Natural killer cell treated with Interleukin-12 subunit alpha and Interleukin-12 subunit beta and Interleukin-15 and Interleukin-18, amount 100 ng/mL, for 72 hours (primary cell): Measurements from ENCODE around the gene UPK2. TPM values are rescaled to one million over a fixed set of nuclear protein-coding genes. Genes with fewer than 3 reads are reported as not detected.
"Not testable (repeated sequence)": the region's sequence is repeated elsewhere in the genome, so short reads cannot be mapped to it uniquely, and the experiment has no call there.

Experiments
- ATAC-seq, 2 donors: fragments of 150-1000 bp; cut with Tn5 transposase in 1 of 2; sonication (Bioruptor Pico), chemical (Tn5 transposase) in 1 of 2; 2 replicates each; pipeline ENCODE4 v1.10.0; 2021
- DNase-seq: peaks from one replicate; pipeline ENCODE4 v3.0.0; 2022; ENCODE audit warnings: low spot score
- H3K27ac Mint-ChIP-seq, 2 donors: 1 replicate in 1 of 2; 2 replicates in 1 of 2; pipeline ENCODE4 v1.8.0; 2022; ENCODE audit warnings: mixed read lengths in 2 of 2, mild to moderate bottlenecking in 1 of 2, moderate library complexity in 1 of 2
- H3K27me3 Mint-ChIP-seq, 2 donors: 1 replicate in 1 of 2; 2 replicates in 1 of 2; pipeline ENCODE4 v1.8.0; 2022; ENCODE audit warnings: mixed read lengths in 2 of 2
- H3K36me3 Mint-ChIP-seq: one replicate; pipeline ENCODE4 v1.8.0; 2022; ENCODE audit warnings: mixed read lengths
- H3K4me1 Mint-ChIP-seq, 2 donors: 1 replicate in 1 of 2; 2 replicates in 1 of 2; pipeline ENCODE4 v1.8.0; 2022; ENCODE audit warnings: low read depth in 2 of 2, mixed read lengths in 2 of 2, mild to moderate bottlenecking in 1 of 2
- H3K4me3 Mint-ChIP-seq: one replicate; pipeline ENCODE4 v1.8.0; 2022; ENCODE audit warnings: mixed read lengths
- H3K9me3 Mint-ChIP-seq: 2 replicates; pipeline ENCODE4 v1.8.0; 2022; ENCODE audit warnings: mixed read lengths
- total RNA-seq, 2 donors: library from RNA; stranded (reverse); gene quantifications; one replicate each; pipeline ENCODE4 v1.2.3, GENCODE V29; 2022

UPK2 gene
- total RNA-seq, 2 donors from 2014 or later, result 0.64 to 1.1 TPM

DNA sequence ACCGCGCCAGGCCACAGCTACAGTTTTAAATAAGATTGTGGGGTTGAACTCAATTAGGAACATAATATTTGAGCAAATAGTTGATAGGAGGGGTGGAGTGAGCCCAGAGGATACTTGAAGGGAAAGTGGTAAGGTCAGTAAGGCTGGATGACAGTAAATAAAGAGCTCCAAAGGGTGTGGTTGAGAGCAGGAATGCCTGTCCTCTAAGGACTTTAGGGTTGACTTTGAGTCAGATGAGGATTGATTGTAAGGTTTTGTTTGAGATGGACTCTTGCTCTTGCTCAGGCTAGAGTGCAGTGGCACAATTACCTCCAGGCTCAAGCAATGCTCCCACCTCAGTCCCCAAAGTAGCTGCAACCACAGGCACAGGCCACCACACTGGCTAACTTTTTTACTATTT is 17.9 kb downstream of the UPK2 start:
- Mint-ChIP-seq H3K27ac (no peak overlapping the region), H3K4me1 (peaks cover 5 to 6% of the 10 kb centered on the region in 2 donors), H3K27me3 (peaks cover 15 to 16% of the 10 kb centered on the region in 2 donors), H3K36me3 (no peaks in the 10 kb centered on the region), H3K4me3 (no peak overlapping the region), H3K9me3 (no peaks in the 10 kb centered on the region)
- no peak for ATAC-seq
- DNase-seq, result no peak

DNA sequence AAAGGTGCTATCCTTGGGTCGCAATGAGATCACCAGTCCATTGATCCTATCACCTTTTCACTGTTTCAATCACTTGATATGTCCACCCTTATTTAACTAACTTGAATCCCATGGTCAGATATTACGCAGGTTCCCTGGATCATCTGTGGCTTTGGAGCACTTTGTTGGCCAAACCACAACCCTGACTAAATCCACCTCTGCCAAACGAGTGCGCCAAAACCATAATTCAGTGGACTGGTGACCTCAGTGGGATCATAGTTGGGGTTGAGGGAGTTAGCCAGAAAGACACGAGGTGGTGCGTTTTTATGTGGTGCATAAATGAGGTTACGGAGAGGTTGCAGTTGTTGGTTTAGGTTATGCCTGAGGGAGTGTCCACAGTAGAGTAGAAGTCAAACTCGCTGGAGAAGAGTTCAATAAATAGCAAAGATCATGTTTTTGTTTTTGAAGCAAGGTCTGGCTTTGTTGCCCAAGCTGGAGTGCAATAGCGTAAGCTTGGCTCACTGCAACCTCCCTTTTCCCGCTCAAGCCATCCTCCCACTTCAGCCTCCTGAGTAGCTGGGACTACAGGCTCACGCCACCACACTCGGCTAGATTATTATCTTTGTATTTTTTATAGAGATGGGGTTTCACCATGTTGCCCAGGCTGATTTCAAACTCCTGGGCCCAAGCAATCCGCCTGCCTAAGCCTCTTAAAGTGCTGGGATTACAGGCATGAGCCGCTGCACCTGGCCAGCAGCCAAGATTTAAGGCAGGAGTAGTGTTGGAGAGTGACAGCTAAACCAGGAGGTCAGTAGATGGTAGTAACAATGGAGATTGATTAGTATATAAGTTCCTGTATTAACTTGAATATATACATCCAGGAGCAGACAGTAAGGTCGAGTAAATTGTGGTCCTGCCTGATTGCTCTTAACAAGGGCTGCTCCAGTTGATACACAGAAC is 19.9 kb downstream of the UPK2 start:
- peaks cover 5 to 6% of the 10 kb centered on the region in 2 donors for H3K4me1 Mint-ChIP-seq
- ATAC-seq, result no peak
- no peaks in the 10 kb centered on the region for H3K36me3 Mint-ChIP-seq
- H3K4me3 Mint-ChIP-seq, result no peak overlapping the region
- peaks cover 13 to 16% of the 10 kb centered on the region in 2 donors for H3K27me3 Mint-ChIP-seq
- no peaks in the 10 kb centered on the region for H3K9me3 Mint-ChIP-seq
- no peak for DNase-seq
- H3K27ac Mint-ChIP-seq, result no peak overlapping the region

DNA sequence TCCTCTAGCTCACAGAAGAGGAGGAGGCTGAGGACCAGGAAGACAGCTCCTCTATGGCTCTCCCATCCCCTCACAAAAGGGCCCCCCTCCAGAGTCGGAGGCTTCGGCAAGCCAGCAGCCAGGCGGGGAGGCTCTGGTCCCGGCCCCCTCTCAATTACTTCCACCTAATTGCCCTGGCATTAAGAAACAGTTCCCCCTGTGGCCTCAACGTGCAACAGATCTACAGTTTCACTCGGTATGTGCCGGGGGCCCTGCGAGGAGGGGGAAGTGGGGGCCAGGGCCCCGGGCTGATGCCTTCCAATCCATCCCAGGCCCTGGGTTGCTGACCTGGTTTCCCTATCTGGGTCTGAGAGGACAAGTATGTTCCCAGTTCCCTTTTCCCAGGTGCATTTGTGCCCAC is 23.3 kb downstream of the UPK2 start:
- DNase-seq (no peak), ATAC-seq (no peak)
- Mint-ChIP-seq H3K27me3 (peaks cover 8% of the 10 kb centered on the region in 2 donors), H3K4me1 (peaks cover 5 to 6% of the 10 kb centered on the region in 2 donors), H3K9me3 (no peaks in the 10 kb centered on the region), H3K4me3 (no peak overlapping the region), H3K27ac (no peak overlapping the region), H3K36me3 (no peaks in the 10 kb centered on the region)

DNA sequence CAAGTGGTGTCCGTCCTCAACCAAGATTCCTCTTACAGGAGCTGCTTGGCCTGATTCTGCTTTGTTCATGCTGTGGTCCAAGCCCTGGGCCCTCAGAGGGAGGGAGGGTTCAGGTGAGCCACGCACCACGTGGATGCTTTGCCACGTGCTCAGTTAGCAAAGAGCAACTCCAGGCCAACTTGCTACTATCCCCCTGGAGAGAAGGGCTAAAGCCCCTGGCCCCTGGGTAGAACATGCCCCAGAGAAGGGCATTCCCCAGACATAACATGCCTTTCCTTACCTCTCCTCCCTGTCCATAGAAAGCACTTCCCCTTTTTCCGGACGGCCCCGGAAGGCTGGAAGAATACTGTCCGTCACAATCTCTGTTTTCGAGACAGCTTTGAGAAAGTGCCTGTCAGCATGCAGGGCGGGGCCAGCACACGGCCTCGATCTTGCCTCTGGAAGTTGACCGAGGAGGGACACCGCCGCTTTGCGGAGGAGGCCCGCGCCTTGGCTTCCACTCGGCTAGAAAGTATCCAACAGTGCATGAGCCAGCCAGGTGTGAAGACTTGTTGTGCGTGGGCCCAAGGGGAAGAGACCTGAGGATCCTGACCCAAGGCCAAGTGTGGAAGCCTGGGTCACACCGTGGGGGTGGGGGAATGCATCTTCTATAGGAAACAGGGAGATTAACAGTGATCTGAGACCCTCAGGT is 24.2 kb downstream of the UPK2 start:
- H3K9me3 Mint-ChIP-seq, result no peaks in the 10 kb centered on the region
- peaks cover 0 to 3% of the 10 kb centered on the region in 2 donors for H3K27me3 Mint-ChIP-seq
- ATAC-seq (no peak), DNase-seq (no peak)
- no peak overlapping the region for H3K4me3 Mint-ChIP-seq
- H3K27ac Mint-ChIP-seq, result no peak overlapping the region
- H3K4me1 Mint-ChIP-seq, result no peaks in the 10 kb centered on the region
- H3K36me3 Mint-ChIP-seq, result no peaks in the 10 kb centered on the region

DNA sequence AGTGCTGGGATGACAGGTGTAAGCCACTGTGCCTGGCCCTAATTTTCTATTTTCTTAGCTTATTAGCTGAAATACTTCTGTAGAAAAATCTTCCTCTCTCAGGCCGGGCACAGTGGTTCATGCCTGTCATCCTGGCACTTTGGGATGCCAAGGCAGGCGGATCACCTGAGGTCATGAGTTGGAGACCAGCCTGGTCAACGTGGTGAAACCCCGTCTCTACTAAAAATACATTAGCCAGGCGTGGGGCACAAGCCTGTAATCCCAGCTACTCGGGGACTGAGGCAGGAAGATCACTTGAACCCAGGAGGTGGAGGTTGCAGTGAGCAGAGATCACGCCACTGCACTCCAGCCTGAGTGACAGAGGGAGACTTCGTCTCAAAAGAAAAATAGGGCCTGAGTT is 28.2 kb downstream of the UPK2 start:
- H3K4me3 Mint-ChIP-seq, ATAC-seq, H3K4me1 Mint-ChIP-seq, H3K27me3 Mint-ChIP-seq, H3K36me3 Mint-ChIP-seq, H3K9me3 Mint-ChIP-seq, DNase-seq, H3K27ac Mint-ChIP-seq: not testable (repeated sequence)

DNA sequence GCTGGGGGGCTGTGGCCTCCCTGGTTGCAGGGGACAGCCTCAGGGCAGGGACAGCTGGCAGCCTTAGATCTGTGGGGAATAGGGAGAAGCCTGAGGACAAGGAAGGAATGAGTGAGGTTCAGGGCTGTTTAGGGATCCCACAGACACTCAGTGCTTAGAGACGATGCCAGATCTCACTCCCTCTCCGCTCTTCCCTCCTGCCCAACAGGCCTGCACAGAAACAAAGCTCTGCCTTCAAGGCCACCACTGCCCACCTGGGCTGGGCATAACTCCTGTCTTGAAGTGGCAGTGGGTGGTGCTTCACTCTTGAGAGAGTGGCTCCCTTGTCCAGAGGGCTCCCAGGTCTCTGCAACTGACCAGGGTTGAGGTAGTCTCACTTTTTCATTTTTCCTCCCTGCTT is 28.7 kb downstream of the UPK2 start:
- Mint-ChIP-seq H3K27me3 (peaks cover 0 to 4% of the 10 kb centered on the region in 2 donors), H3K36me3 (no peaks in the 10 kb centered on the region), H3K9me3 (no peaks in the 10 kb centered on the region), H3K4me3 (no peak overlapping the region), H3K4me1 (no peaks in the 10 kb centered on the region), H3K27ac (no peak overlapping the region)
- ATAC-seq (no peak), DNase-seq (no peak)

DNA sequence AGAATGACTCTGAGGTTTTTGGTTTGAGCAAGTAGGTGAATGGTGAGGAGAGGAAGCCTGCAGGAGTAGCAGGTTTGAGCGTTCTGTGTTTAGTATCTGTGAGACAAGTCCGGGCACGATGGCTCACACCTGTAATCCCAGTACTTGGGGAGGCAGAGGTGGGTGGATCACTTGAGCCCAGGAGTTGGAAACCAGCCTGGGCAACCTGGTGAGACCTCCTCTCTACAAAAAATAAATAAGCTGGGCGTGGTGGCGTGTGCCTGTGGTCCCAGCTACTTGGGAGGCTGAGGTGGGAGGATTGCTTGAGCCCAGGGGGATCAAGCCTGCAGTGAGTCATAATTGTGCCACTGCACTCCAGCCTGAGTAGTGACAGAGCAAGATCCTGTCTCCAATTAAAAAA is 32.2 kb downstream of the UPK2 start:
- peak overlapping the region in 1 of 2 donors; percentile 84 for H3K27ac Mint-ChIP-seq
- no peak overlapping the region for H3K4me3 Mint-ChIP-seq
- no peaks in the 10 kb centered on the region for H3K4me1 Mint-ChIP-seq
- H3K27me3 Mint-ChIP-seq, result peaks cover 0 to 4% of the 10 kb centered on the region in 2 donors
- H3K9me3 Mint-ChIP-seq, result no peaks in the 10 kb centered on the region
- no peak for DNase-seq
- ATAC-seq, result no peak
- no peaks in the 10 kb centered on the region for H3K36me3 Mint-ChIP-seq

DNA sequence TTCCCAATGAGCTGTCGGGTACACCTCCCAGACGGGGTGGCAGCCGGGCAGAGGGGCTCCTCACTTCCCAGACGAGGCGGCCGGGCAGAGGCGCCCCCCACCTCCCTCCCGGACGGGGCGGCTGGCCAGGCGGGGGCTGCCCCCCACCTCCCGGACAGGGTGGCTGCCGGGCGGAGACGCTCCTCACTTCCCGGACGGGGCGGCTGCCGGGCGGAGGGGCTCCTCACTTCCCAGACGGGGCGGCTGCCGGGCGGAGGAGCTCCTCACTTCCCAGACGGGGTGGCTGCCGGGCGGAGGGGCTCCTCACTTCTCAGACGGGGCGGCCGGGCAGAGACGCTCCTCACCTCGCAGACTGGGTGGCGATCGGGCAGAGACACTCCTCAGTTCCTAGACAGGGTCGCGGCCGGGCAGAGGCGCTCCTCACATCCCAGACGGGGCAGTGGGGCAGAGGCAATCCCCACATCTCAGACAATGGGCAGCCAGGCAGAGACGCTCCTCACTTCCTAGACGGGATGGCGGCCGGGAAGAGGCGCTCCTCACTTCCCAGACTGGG is 35.5 kb downstream of the UPK2 start:
- not testable (repeated sequence) for ATAC-seq, H3K36me3 Mint-ChIP-seq, H3K27me3 Mint-ChIP-seq, H3K27ac Mint-ChIP-seq, H3K4me1 Mint-ChIP-seq, DNase-seq, H3K4me3 Mint-ChIP-seq, H3K9me3 Mint-ChIP-seq

DNA sequence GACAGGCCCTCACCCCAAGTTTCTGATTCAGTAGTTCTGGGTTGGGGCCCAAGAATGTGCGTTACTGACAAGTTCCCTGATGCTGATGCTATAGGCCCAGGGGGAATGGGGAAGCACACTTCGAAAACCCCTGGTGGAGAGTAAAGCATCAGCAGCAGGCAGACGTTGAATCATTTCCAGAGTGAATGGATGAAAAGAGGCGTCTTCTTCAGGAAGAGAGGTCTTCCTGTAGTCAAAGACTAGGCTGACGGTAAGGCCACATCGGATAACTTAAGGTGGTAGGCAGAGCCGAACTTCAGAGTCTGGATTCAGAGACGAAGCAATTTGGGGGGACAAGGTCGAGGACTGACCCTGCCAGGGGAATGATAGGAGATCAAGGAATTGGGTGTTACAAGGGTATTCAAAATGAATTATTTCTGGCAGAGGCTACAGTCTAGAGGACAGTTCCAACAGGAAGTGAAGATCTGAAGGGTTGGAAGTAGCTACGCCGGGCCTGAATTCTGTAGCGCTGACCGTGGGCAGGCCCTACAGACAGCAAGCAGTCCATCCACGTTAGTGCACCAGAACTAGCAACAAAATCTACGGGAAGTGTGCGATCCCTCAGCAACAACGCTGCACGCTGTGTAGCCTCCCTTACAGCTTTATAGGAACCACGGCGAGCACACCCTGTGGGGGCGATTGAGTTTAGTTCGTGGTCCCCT is 41.0 kb downstream of the UPK2 start:
- H3K4me3 Mint-ChIP-seq, result peak overlapping the region; percentile 99

DNA sequence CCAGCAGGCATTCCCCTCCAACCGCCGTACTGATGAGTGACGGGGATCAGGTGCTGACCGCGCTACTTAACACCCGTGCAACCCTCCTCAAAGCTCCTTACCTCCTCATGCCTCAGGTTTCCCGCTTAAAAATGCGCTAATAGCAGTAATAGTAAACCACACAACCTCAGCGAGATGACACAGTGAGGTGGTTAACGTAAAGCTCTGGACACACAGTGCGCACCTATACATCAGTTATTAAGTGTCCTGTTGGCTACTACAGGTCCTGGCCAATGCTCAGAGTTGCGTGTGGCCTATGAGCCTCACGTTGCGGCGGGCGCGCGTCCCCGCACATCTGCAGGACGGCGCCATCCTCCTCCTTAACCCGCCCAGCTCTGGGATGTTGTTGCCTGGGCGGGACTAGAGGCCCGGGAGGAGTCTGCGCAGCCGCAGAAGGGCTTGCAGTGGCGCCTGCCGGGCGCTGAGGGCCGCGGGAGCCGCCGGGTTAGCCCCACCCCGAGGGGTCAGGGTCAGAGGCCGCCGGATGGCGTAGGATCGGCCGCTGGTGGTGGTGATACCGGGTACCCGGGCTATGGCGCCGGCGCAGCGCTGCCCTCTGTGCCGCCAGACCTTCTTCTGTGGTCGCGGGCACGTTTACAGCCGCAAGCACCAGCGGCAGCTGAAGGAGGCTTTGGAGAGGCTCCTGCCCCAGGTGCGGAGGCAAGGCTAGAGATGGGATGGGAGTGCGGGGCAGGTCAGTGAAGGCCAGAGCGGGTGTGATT is 41.7 kb downstream of the UPK2 start, which contains the start of gene CENATAC:
TSS of gene CENATAC (plus strand) at position 512 of the 761 bp plus-strand sequence. CDS start at position 572, 60 bp downstream.
- H3K36me3 Mint-ChIP-seq, result peaks cover 6% of the 10 kb centered on the region
- peak; percentile 97 for DNase-seq

More for the DNA sequence above, 41.0 kb downstream of the UPK2 start:
- no peaks in the 10 kb centered on the region for H3K27me3 Mint-ChIP-seq
- H3K4me1 Mint-ChIP-seq, result peaks cover 26 to 35% of the 10 kb centered on the region in 2 donors
- no peaks in the 10 kb centered on the region for H3K9me3 Mint-ChIP-seq
- DNase-seq (no peak), ATAC-seq (peak; percentile 20 to 45)
- peaks cover 6% of the 10 kb centered on the region for H3K36me3 Mint-ChIP-seq
- peak overlapping the region; percentile 84 to 96 for H3K27ac Mint-ChIP-seq

DNA sequence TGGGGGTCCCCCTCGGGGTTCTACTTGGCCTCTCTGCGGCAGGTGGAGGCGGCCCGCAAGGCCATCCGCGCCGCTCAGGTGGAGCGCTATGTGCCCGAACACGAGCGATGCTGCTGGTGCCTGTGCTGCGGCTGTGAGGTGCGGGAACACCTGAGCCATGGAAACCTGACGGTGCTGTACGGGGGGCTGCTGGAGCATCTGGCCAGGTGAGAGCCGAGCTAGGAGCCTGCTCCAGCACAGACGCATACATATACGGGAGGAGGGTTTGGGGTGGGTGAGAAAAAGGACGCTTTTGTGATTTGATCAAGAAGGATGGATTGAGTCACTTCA is 42.3 kb downstream of the UPK2 start:
- no peaks in the 10 kb centered on the region for H3K27me3 Mint-ChIP-seq
- DNase-seq (no peak), ATAC-seq (no peak)
- H3K9me3 Mint-ChIP-seq, result no peaks in the 10 kb centered on the region
- H3K27ac Mint-ChIP-seq, result peak overlapping the region; percentile 84 to 96
- H3K4me1 Mint-ChIP-seq, result peaks cover 26 to 35% of the 10 kb centered on the region in 2 donors
- peak overlapping the region; percentile 99 for H3K4me3 Mint-ChIP-seq
- peaks cover 6% of the 10 kb centered on the region for H3K36me3 Mint-ChIP-seq

More for the DNA sequence above, 41.7 kb downstream of the UPK2 start, which contains the start of gene CENATAC:
- H3K27me3 Mint-ChIP-seq, result no peaks in the 10 kb centered on the region
- peak; percentile 98 to 99 for ATAC-seq
- H3K27ac Mint-ChIP-seq, result peak within 1 kb of the TSS; percentile 84 to 96
- H3K4me3 Mint-ChIP-seq, result peak within 1 kb of the TSS; percentile 99
- H3K4me1 Mint-ChIP-seq, result peaks cover 26 to 35% of the 10 kb centered on the region in 2 donors
- no peaks in the 10 kb centered on the region for H3K9me3 Mint-ChIP-seq

DNA sequence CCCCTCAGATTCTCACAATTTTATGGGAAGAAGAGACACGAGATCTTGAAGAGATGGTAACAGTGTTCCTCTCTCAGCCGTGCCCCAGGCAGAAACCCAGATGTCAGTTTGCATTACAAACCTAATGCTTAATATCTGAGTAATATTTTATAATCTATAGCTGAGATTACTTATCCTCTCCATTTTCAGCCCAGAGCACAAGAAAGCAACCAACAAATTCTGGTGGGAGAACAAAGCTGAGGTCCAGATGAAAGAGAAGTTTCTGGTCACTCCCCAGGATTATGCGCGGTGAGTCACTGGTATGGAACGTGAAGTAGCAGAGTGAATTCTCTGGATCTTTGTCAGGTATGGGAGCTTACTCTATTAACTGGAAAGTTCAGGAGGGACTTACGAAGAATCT is 42.7 kb downstream of the UPK2 start:
- H3K27me3 Mint-ChIP-seq, result no peaks in the 10 kb centered on the region
- H3K9me3 Mint-ChIP-seq, result no peaks in the 10 kb centered on the region
- no peak for DNase-seq
- peaks cover 7% of the 10 kb centered on the region for H3K36me3 Mint-ChIP-seq
- peaks cover 26 to 35% of the 10 kb centered on the region in 2 donors for H3K4me1 Mint-ChIP-seq
- H3K4me3 Mint-ChIP-seq, result peak overlapping the region; percentile 99
- H3K27ac Mint-ChIP-seq, result peak overlapping the region; percentile 84 to 96
- no peak for ATAC-seq

DNA sequence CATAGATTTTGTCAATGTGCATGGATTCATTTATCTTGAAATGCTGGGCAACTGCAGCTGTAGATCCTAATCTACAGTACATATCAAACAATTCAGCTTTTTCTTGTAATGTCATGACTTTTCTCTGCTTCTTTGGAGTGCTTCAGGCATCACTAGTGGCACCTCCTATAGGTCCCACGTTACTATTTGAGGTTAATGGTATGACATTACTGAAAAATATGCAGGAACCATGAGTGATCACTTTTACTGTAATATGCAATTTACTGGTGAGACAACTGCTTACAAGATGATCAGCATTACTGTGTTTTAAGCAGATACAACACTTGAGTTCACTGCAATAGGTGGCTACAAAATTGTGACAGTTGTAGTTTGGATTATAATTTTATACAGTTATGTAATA is 44.8 kb downstream of the UPK2 start:
- H3K36me3 Mint-ChIP-seq, result peaks cover 10% of the 10 kb centered on the region
- peaks cover 25 to 35% of the 10 kb centered on the region in 2 donors for H3K4me1 Mint-ChIP-seq
- H3K4me3 Mint-ChIP-seq, result no peak overlapping the region
- ATAC-seq (no peak), DNase-seq (no peak)
- H3K27ac Mint-ChIP-seq, result no peak overlapping the region
- H3K27me3 Mint-ChIP-seq, result no peaks in the 10 kb centered on the region
- no peaks in the 10 kb centered on the region for H3K9me3 Mint-ChIP-seq
